Body of pancreas (tissue), 4 donors: Measurements from ENCODE around the gene EPYC. TPM values are rescaled to one million over a fixed set of nuclear protein-coding genes. Genes with fewer than 3 reads are reported as not detected.

ENCODE experiments used
- ATAC-seq: fragments of 150-250 bp; one replicate; pipeline ENCODE4 v1.9.1; 2016
- DNase-seq, 4 donors: peaks; one replicate each; pipeline ENCODE4 v3.0.0-alpha.2; 2019
- H3K27ac ChIP-seq, 4 donors: fragments of 200-600 bp; sonication (generic); 1 replicate in 3 of 4; 2 replicates in 1 of 4; pipeline versions ENCODE4 v1.5.1 to v1.6.1; 2016 to 2019; ENCODE audit warnings: mild to moderate bottlenecking in 1 of 4, mixed read lengths in 1 of 4, moderate library complexity in 1 of 4
- H3K27me3 ChIP-seq, 2 donors: fragments of 200-600 bp; sonication (generic); one replicate each; pipeline ENCODE4 v1.6.0; 2016; ENCODE audit warnings: mild to moderate bottlenecking in 1 of 2
- H3K36me3 ChIP-seq, 2 donors: fragments of 200-600 bp; sonication (generic); replicated peaks in 1 of 2; 2 replicates each; pipeline ENCODE4 v1.5.1; 2016; ENCODE audit warnings: low read depth in 2 of 2; ENCODE audit not compliant: insufficient read depth in 1 of 2
- H3K4me1 ChIP-seq: fragments of 200-600 bp; sonication (generic); one replicate; pipeline ENCODE4 v1.6.0; 2016
- H3K4me3 ChIP-seq, 2 donors: fragments of 200-600 bp; sonication (generic); 1 replicate in 1 of 2; 2 replicates in 1 of 2; pipeline ENCODE4 v1.5.1; 2016 to 2019
- H3K9me3 ChIP-seq, 3 donors: fragments of 200-600 bp; sonication (generic); 1 replicate in 2 of 3; 2 replicates in 1 of 3; pipeline ENCODE4 v1.5.1; 2016
- POLR2A ChIP-seq, 3 donors: fragments of 450-650 bp; IDR thresholded peaks; one replicate each; pipeline ENCODE4 v1.6.1; 2016; ENCODE audit warnings: antibody characterized with exemption in 3 of 3, mild to moderate bottlenecking in 2 of 3
- WGBS, 2 donors: methylation state at CpG; one replicate each; pipeline ENCODE4 v1.1.5; 2017; 5-methylcytosine and 5-hydroxymethylcytosine counted together
- intact Hi-C: fragments of 100-400 bp; cut with DNase I; formaldehyde crosslinking; loops from one replicate; pipeline ENCODE4 v1.15.1; 2023
- total RNA-seq, 2 donors: library from RNA; depleted of rRNA; stranded (reverse); fragments of >200 nt; gene quantifications; one replicate each; pipeline ENCODE4 v1.1.0, GENCODE V29; 2016
- TF ChIP-seq, protein P1 (sequence below), 7 experiments: fragments of 450-650 bp in 4 of 7; fragments of 200-600 bp in 3 of 7; sonication (generic) in 3 of 7; IDR thresholded peaks; one replicate each; pipeline ENCODE4 v1.5.1; 2016 to 2019; ENCODE audit warnings: antibody characterized with exemption in 7 of 7

The EPYC gene
- total RNA-seq, 2 donors from 2014 or later, result not detected

DNA sequence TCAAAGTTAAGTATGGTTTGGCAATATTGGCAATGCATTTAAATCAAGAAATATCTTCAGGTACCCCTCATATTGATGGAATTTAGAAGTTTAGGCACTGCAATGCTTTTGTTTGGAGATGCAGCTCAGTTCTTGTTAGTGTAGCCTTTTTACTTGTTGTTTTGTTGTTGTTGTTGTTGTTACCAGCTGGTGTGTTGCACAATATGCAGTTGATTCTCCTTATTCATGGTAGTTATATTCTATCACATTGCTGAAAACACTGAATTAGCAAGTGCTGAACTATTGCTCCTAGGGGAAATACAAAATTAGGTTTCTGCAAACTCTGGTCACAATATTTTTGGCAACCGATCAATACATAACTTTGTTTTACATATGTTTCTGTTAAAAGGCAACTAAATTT is 84.5 kb downstream of the EPYC start:
- H3K4me3 ChIP-seq, result no peak overlapping the region
- H3K4me1 ChIP-seq, result no peaks in the 10 kb centered on the region
- H3K27me3 ChIP-seq, result no peaks in the 10 kb centered on the region
- intact Hi-C loops, result no loop called here
- no peaks in the 10 kb centered on the region for H3K36me3 ChIP-seq
- ATAC-seq, result no peak
- 91 to 93% methylated on average over 1 of the region's 1 CpG for WGBS, 2 donors
- DNase-seq, result no peak
- H3K9me3 ChIP-seq, result no peaks in the 10 kb centered on the region
- TF ChIP-seq POLR2A (IDR thresholded peaks at IDR 0.05), result no peak
- TF ChIP-seq, protein P1, sequence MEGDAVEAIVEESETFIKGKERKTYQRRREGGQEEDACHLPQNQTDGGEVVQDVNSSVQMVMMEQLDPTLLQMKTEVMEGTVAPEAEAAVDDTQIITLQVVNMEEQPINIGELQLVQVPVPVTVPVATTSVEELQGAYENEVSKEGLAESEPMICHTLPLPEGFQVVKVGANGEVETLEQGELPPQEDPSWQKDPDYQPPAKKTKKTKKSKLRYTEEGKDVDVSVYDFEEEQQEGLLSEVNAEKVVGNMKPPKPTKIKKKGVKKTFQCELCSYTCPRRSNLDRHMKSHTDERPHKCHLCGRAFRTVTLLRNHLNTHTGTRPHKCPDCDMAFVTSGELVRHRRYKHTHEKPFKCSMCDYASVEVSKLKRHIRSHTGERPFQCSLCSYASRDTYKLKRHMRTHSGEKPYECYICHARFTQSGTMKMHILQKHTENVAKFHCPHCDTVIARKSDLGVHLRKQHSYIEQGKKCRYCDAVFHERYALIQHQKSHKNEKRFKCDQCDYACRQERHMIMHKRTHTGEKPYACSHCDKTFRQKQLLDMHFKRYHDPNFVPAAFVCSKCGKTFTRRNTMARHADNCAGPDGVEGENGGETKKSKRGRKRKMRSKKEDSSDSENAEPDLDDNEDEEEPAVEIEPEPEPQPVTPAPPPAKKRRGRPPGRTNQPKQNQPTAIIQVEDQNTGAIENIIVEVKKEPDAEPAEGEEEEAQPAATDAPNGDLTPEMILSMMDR (IDR thresholded peaks at IDR 0.05), result no peak
- no peak overlapping the region for H3K27ac ChIP-seq

DNA sequence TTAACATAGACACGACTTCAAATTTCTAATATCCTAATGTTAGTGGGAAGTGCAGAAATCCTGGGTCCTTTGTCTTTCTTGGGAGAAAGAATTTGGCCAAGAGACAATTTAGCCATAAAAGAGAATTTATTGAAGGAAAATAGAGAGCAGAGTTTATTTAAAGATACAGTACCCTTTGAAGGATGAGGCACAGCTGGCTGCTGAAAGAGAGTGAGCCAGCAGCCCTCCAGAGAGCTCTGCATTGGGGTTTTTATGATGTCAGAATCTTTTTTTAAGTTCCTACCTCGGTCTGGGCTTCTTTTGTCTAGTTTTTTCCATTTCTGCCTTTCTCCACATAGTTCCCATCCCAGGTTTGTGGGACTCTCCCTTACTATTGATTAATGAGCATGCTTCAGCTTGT is 87.3 kb downstream of the EPYC start:
- ATAC-seq (no peak), DNase-seq (no peak)
- Histone ChIP-seq H3K9me3 (no peaks in the 10 kb centered on the region), H3K36me3 (no peaks in the 10 kb centered on the region), H3K27me3 (no peaks in the 10 kb centered on the region), H3K27ac (no peak overlapping the region), H3K4me1 (no peaks in the 10 kb centered on the region), H3K4me3 (no peak overlapping the region)
- intact Hi-C loops, result no loop called here
- 35 to 49% methylated on average over 2 of the region's 2 CpGs for WGBS, 2 donors
- TF ChIP-seq POLR2A (IDR thresholded peaks at IDR 0.05), result no peak
- TF ChIP-seq, protein P1 (IDR thresholded peaks at IDR 0.05), result no peak

DNA sequence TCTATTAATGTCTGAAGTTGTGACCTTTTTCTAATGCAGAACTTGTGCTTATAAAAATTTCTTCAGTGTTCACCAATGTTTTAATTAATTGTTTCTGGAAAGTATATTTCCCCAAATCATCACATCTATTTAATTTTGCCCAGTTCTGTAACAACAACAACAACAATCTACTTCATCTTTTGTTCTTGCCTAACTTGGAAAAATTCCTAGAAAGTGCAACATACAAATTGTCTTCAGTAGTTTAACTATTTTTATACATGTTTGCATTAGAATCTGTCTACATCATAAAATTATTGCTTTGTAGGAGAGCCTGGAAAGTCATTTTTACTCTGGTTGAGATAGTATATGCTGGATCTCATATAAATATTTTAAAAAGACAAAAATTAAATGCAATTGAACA is 88.3 kb downstream of the EPYC start:
- no peaks in the 10 kb centered on the region for H3K9me3 ChIP-seq
- no peak overlapping the region for H3K4me3 ChIP-seq
- H3K27ac ChIP-seq, result no peak overlapping the region
- ATAC-seq (no peak), DNase-seq (no peak)
- intact Hi-C loops, result no loop called here
- no peak for TF ChIP-seq POLR2A (IDR thresholded peaks at IDR 0.05)
- TF ChIP-seq, protein P1 (IDR thresholded peaks at IDR 0.05), result no peak
- no peaks in the 10 kb centered on the region for H3K36me3 ChIP-seq
- H3K4me1 ChIP-seq, result no peaks in the 10 kb centered on the region
- H3K27me3 ChIP-seq, result no peaks in the 10 kb centered on the region

DNA sequence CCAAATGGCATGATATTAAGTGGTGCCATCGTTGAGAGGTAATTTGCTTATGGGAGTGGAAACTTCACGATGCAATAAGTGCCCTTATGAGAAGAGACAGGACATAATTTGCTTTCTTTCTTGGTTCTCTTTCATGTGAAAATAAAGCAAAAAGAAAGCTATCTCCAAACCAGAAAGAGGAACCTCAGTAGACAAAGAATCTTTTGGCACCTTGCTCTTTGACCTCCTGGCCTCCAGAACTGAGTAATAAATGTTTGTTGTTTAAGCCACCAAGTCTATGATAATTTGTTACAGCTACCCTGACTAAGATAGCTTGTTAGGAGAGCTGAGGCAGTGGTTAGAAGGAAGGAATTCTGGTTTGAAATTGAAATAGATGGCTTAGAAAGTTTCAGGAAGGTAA is 89.4 kb downstream of the EPYC start:
- Histone ChIP-seq H3K36me3 (no peaks in the 10 kb centered on the region), H3K27me3 (no peaks in the 10 kb centered on the region), H3K27ac (no peak overlapping the region), H3K4me3 (no peak overlapping the region), H3K9me3 (no peaks in the 10 kb centered on the region), H3K4me1 (no peaks in the 10 kb centered on the region)
- DNase-seq (no peak), ATAC-seq (no peak)
- TF ChIP-seq, protein P1 (IDR thresholded peaks at IDR 0.05), result no peak
- no peak for TF ChIP-seq POLR2A (IDR thresholded peaks at IDR 0.05)
- 60 to 63% methylated on average over 2 of the region's 2 CpGs for whole genome bisulfite sequencing, 2 donors
- intact Hi-C loops, result no loop called here

Other genes with a start within 250 kb of the EPYC start
- not detected for gene CCER1, start 49.8 kb downstream of the EPYC start, total RNA-seq
- not detected for gene KERA, start 53.1 kb upstream of the EPYC start, total RNA-seq
- gene LUM, start 106.5 kb upstream of the EPYC start, total RNA-seq, result 10 to 100 TPM; 35.9 to 93.7 TPM
- gene DCN, start 177.8 kb upstream of the EPYC start, total RNA-seq, result 100 to 1,000 TPM; 301 to 314 TPM